Measurements from ENCODE around the gene CDC42BPB. TPM values are rescaled to one million over a fixed set of nuclear protein-coding genes. Genes with fewer than 3 reads are reported as not detected.

The CDC42BPB gene
- total RNA-seq, 4 donors from 2014 or later: 30.0 to 64.3 (median 32.6) TPM

- H3K4me1 ChIP-seq: no peaks in the 10 kb centered on the region
- in situ Hi-C loops (cut with MboI; ENCODE audit: low sequenced_read_pairs in 4 of 4): no loop called here
- H3K27me3 ChIP-seq: peaks cover under 1 to 2% (median 2%) of the 10 kb centered on the region in 3 donors
- no peak for ATAC-seq
- TF ChIP-seq POLR2A (IDR thresholded peaks at IDR 0.05) (no peak), CTCF (IDR thresholded peaks at IDR 0.05 in 4 of 5, conservative IDR thresholded peaks at IDR 0.05 in 1 of 5) (no peak)
- no peak overlapping the region for H3K27ac ChIP-seq
- no peak overlapping the region for H3K4me3 ChIP-seq
- no peaks in the 10 kb centered on the region for H3K9me3 ChIP-seq
- peaks cover 0 to 37% of the 10 kb centered on the region in 2 donors for H3K36me3 ChIP-seq
- intact Hi-C loops (cut with DNase I; ENCODE audit: low total_unique reads): no loop called here
- no peak for DNase-seq
These were observed 121.6 kb downstream of the CDC42BPB start for GRCh38 chr14:102935756-102936155.

- DNase-seq: no peak
- Histone ChIP-seq H3K27me3 (peaks cover 18 to 22% (median 20%) of the 10 kb centered on the region in 3 donors), H3K4me1 (peaks cover 11 to 12% of the 10 kb centered on the region in 2 donors), H3K36me3 (peaks cover 0 to 24% of the 10 kb centered on the region in 2 donors), H3K4me3 (no peak overlapping the region), H3K9me3 (no peaks in the 10 kb centered on the region), H3K27ac (no peak overlapping the region)
- no peak for TF ChIP-seq POLR2A (IDR thresholded peaks at IDR 0.05)
- TF ChIP-seq CTCF (IDR thresholded peaks at IDR 0.05 in 4 of 5, conservative IDR thresholded peaks at IDR 0.05 in 1 of 5): no peak
- in situ Hi-C loops (cut with MboI; ENCODE audit: low sequenced_read_pairs in 4 of 4) (no loop called here), intact Hi-C loops (cut with DNase I; ENCODE audit: low total_unique reads) (no loop called here)
- no peak for ATAC-seq
These were observed 123.6 kb downstream of the CDC42BPB start for GRCh38 chr14:102933618-102934231.

- no peak for DNase-seq
- Histone ChIP-seq H3K4me1 (peaks cover 14 to 17% of the 10 kb centered on the region in 2 donors), H3K27me3 (peaks cover 29 to 31% (median 31%) of the 10 kb centered on the region in 3 donors), H3K4me3 (no peak overlapping the region), H3K27ac (no peak overlapping the region), H3K9me3 (no peaks in the 10 kb centered on the region), H3K36me3 (peaks cover 0 to 18% of the 10 kb centered on the region in 2 donors)
- no peak for ATAC-seq
- no peak for TF ChIP-seq POLR2A (IDR thresholded peaks at IDR 0.05)
- TF ChIP-seq CTCF (IDR thresholded peaks at IDR 0.05 in 4 of 5, conservative IDR thresholded peaks at IDR 0.05 in 1 of 5): no peak
- in situ Hi-C loops (cut with MboI; ENCODE audit: low sequenced_read_pairs in 4 of 4): no loop called here
- intact Hi-C loops (cut with DNase I; ENCODE audit: low total_unique reads): no loop called here
These were observed 124.7 kb downstream of the CDC42BPB start for GRCh38 chr14:102932484-102933248.

GRCh38 chr14:102931580-102932285, 125.6 kb downstream of the CDC42BPB start:
- H3K4me3 ChIP-seq: no peak overlapping the region
- no peak for DNase-seq

More at GRCh38 chr14:102931580-102932285, 125.6 kb downstream of the CDC42BPB start:
- intact Hi-C loops (cut with DNase I; ENCODE audit: low total_unique reads): no loop called here
- Histone ChIP-seq H3K36me3 (peaks cover 0 to 11% of the 10 kb centered on the region in 2 donors), H3K27me3 (peaks cover 34 to 37% (median 35%) of the 10 kb centered on the region in 3 donors), H3K4me1 (peaks cover 14 to 17% of the 10 kb centered on the region in 2 donors), H3K9me3 (no peaks in the 10 kb centered on the region), H3K27ac (no peak overlapping the region)
- in situ Hi-C loops (cut with MboI; ENCODE audit: low sequenced_read_pairs in 4 of 4): no loop called here
- no peak for TF ChIP-seq POLR2A (IDR thresholded peaks at IDR 0.05)
- no peak for TF ChIP-seq CTCF (IDR thresholded peaks at IDR 0.05 in 4 of 5, conservative IDR thresholded peaks at IDR 0.05 in 1 of 5)
- ATAC-seq: no peak

Data from gastrocnemius medialis (tissue), 4 donors.